OCI-LY3 (cell line): ENCODE measurements around the gene IER5L.

ENCODE experiments used
- CTCF ChIP-seq: fragments of 200-600, 300-600 bp; sonication (generic); IDR thresholded peaks from 2 replicates; pipeline ENCODE4 v1.5.1; 2014; ENCODE audit warnings: antibody characterized with exemption, low read length, low read depth
- EZH2phosphoT487 ChIP-seq: fragments of 200-600 bp; shearing (Covaris generic); IDR thresholded peaks from 2 replicates; pipeline ENCODE4 v1.6.1; 2018; ENCODE audit warnings: antibody characterized with exemption, mixed run types, low read depth

DNA sequence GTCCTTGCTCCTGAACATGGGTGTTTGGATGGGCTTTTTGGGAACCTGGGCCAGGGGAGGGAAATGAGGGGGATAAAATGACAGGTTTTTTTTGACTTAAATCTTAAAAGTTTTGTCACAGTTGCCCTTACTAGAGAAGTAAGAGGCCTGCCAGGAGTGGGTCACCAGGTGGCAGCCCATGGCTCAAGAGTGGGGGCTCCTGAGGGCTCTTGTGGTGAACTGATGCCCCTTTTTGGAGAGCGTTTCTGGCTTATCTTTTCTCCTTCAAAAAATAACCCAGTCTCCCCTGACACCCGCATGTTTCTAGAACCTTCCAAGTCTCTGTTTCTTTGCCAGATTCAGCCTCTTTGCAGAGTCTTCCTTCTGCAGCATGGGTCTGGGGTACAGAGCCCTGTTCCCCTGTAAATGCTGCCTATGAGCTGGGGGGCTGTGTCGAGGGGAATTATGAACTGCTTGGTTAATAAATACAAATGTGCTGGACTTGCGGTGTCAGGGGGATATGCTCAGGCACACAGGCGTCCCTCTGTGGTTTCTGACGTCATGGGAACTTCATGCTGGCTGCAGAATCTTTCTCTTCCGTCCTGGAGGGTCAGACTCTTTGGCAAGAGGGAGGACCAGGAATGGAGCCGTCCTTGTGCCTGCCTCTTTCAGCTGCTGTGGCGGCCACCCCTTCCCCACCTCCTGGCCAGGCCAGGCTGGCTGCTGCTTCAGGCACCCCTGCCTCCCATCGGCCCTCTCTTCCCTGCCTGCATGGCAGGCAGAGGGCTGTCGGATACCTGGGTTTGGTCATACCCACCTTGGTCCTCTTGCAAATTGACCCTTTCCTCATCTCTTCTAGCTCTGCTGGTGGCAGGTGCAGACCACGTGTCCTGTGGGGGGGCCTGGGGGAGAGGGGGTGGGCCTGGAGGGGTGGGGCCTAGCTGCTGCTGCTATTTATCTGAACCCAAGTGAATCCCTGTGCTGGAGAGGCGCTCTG, 36.7 kb downstream of the IER5L start:
- TF ChIP-seq CTCF (no peak), EZH2phosphoT487 (no peak)
